ENCODE results near the gene POLDIP2.

GRCh38 chr17:28391401-28391800 is 34.1 kb upstream of the POLDIP2 start:
- TF ChIP-seq CTCF (IDR thresholded peaks at IDR 0.05) (no peak), EZH2 (IDR thresholded peaks at IDR 0.05; ENCODE audit: borderline replicate concordance, insufficient read depth, low read depth, low read length, poor library complexity, severe bottlenecking) (no peak)
